Stimulated activated CD8-positive, alpha-beta memory T cell treated with anti-CD3 and anti-CD28 coated beads, Interleukin-15, amount 100 ng/mL, for 48 hours (primary cell): ENCODE results near the gene ELF3.
"Not testable (repeated sequence)": the region's sequence is repeated elsewhere in the genome, so short reads cannot be mapped to it uniquely, and the experiment has no call there.

Experiments
- DNase-seq, 2 donors: peaks; one replicate each; pipeline ENCODE4 v3.0.0-alpha.2; 2020; ENCODE audit warnings: low read depth in 2 of 2

The ELF3 gene

DNA sequence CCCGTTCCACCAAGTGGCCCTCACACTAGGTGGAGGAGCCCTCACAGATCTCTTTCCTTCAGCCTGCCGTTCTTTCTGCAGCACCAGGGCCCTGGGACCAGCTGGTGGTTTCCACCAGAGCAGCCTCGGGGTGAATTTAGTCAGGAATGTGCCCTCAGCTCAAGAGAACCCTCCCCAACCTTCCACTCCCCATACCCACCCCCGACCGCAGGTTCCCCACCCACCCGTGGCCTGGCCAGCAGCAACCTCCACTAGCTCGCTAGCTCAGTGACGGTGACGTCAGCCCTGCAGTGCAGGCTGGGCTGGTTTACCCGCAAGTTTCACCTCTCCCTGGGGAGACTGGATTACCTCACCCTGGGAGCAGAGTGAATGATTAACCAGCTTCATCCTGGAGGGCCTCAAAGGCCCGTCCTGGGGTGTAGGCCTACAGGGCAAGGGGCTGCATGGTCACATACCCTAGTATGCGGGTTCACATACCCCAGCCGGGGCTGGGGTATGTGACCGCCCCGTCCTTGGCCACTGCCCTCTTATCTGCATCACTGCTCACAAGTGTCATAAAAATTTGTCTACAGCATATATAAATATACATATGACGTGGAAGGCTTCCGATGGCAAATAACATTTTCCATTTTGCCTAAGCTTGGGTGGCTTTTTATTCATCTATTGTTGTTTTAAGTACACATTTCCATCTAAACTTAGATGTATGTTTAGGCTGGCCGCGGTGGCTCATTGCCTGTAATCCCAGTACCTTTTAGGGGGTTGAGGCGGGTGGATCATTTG lies 24.5 kb downstream of the ELF3 start:
- DNase-seq: no peak

DNA sequence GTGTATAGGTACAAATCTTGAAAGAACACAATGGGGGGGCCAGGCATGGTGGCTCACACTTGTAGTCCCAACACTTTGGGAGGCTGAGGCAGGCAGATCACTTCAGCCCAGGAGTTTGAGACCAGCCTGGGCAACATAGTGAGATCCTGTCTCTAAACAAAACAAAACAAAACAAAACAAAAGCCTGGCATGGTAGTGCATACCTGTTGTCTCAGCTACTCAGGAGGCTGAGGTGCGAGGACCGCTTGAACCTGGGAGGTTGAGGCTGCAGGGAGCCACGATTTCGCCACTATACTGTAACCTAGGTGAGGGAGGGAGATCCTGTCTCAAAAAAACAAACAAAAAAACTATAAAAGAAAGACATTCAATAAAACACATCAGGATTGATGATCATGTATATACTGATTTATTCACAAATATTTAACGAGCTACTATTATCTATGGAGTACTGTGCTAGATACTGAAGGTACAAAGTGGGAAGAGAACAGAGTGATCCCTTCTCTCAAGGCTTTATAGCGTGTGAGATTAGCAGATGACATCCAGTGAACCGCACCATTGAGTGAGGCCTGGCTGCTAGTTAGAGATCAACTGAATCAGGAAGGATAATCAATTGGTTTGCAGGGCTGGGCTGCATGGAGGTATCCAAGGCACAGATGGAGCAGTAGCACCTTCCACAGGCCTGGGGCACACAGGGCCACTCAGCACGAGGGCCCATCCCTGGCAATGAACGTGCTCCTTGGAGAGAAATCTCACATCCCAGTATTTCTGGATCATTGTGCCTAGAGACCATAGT lies 26.4 kb downstream of the ELF3 start:
- no peak for DNase-seq

DNA sequence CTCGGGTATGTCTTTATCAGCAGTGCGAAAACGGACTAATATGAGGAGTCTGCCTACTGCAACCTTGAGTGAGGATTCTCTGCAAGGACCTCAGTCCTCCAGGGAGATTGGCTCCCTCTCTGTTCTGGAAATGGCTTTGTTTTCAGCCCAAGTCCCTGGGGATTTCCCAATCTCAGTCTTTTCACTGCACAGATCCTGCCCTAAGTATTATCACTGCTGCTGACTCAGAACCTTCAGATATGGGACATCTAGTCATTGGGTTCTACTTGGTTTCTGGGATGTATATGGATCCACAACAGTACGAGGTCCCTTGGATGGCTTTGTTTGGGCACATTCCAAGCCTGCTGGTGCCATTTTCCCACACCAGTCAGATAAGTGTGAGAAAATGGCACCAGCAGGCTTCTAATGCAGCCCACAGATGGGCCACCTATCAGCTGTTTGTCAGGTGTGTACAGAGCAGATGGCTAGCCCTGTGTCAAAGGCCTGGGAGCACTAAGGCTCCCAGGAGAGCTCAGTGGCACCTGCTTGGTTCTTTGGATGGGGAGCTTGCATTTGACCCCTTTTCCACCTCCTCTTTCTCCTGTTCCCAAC lies 27.4 kb downstream of the ELF3 start:
- no peak for DNase-seq

DNA sequence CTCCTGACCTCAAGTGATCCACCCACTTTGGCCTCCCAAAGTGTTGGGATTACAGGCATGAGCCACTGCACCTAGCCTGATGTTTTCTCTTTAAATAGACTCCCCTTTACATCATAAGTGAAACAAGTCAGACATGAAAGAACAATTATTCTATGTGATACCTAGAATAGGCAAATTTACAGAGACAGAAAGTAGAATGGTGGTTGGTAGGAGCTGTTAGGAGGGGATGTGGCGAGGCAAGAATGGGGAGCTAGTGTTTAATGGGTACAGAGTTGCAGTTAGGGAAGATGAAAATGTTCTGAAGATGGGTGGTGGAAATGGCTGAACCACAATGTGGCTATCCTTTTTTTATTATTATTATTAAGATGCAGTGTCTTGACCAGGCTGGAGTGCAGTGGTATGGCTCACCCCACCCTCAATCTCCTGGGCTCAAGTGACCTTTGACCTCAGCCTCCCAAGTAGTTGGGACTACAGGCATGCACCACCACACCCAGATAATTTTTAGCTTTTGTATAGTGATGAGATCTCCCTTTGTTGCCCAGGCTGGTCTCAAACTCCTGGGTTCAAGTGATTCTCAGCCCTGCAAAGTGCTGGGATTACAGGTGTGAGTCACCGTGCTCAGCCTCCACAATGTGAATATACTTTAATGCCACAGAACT lies 28.4 kb downstream of the ELF3 start:
- no peak for DNase-seq

DNA sequence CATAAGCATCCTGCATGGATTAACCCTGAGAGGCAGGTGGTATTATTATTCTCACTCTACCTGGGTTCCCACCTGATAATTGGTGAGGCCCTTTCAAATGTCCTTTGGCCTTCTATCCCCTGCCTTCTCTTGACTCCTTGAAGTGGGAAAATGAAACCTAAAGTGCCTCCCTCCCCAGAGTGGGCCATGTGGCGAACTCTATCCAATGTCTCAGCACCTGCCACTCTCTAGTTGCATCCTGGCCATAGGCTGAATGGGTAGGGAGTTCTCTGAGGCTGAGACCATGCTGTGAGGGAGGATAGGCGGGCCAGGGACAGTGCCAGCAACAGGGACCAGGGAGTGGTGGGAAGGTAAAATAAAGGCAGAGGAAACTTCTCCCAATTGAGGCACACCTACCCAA lies 35.3 kb downstream of the ELF3 start:
- no peak for DNase-seq

DNA sequence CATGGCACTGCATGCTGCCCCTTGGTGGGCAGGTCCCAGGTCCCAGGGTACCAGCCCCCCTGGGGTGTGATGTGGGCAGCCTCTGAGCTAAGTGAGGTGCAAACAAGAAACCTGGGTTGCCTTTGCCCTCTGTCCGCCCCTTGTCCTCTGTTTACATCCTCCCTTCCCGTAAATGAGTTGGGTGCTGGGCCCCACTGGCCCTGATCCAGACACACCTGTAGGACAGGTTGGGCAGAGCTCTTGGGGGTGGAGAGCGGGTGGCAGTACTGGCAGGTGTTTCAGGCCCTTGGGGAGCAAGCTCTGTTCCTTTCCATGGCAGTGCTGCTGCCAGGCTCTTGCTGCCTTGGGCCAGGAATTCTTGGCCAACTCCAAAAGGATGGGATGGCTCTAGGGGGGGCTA lies 35.8 kb downstream of the ELF3 start:
- DNase-seq: no peak

DNA sequence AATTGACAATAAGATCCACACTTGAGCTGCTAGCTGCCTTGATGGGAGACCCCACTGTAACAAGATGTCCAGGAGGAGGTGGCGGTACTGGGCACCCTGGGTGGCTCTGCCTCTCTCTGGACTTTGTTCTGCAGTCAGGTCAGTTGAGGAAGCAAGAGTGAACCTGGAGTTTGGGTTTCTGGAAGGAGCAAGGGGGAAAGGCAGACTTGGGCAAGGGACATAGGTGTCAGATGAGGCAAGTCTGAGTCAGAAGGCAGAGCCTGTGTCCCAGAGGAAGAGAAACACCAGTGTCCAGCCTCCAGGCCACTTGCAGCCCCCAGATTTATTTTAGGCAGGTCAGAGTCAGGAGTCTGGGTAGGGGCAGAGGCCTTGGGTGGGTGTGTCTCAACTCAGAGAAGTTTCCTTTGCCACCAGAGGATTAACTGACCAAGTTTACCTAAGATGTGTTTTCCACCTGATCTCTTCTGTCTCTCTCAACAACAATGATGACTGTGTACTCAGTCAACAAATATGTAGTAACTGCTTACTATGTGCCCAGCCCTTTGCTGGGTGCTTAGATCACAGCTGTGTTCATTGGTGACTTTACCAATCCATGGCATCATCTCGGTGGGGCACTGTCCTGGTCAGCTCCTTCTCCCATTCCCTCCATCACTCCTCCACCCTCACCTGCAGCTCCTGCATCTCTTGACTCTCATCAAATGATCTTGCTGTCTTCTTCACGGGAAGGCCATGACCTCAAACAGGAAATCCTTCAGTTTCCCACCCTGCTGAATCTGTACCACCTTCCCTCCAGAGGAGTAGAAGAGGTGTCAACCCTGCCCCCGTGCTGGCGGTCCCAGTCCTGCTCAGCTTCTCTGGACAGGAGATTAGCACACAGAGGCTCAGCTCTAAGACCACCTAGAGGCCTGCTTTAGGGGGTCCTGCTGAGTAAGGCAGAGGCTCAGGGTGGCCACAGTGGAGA lies 36.6 kb downstream of the ELF3 start:
- DNase-seq: no peak

DNA sequence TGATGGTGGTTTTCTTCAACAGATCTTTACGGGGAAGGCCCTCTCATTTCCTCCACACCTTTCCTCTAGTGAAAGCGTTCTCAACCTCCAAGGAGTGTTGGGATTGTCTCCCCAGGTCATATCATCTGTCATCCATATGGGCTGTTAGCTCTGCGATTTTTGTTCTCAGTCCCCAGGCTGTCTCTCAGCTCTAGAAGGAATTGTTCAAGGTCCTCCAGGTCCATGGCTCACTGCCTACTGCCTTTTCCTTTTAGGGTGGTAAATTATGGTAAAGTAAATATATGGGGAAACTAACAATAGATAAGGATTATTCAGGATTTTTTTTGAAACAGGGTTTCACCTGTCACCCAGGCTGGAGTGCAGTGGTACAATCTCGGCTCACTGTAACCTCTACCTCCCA lies 37.6 kb downstream of the ELF3 start:
- DNase-seq: no peak

DNA sequence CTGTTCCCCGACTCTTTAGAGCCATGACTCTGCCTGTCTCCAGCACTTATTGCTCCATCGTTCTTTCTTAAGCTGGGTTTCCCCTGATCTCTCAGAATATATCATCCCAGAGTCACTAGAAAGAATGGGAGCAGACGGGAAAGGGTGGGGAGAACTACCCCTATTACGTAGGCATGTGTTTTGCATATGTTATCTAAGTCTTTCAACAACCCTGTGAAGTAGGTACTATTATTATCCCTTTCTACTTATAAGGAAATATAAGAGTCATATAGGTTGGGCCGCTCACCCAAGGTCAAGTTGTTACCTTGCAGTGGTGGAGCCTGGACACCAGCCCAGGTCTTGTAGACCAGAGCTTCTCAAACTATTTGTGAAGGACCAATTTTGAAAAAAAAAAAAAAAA lies 38.7 kb downstream of the ELF3 start:
- DNase-seq: no peak

DNA sequence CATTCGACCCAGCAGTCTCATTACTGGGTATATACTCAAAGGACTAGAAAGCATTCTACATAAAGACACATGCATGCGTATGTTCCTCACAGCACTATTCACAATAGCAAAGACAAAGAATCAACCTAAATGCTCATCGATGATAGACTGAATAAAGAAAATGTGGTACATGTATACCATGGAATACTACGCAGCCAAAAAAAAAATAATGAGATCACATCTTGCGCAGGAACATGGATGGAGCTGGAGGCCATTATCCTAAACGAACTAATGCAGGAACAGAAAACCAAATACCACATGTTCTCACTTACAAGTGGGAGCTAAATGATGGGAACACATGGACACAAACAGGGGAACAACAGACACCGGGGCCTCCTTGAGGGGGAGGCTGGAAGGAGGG lies 43.7 kb downstream of the ELF3 start:
- DNase-seq: no peak

DNA sequence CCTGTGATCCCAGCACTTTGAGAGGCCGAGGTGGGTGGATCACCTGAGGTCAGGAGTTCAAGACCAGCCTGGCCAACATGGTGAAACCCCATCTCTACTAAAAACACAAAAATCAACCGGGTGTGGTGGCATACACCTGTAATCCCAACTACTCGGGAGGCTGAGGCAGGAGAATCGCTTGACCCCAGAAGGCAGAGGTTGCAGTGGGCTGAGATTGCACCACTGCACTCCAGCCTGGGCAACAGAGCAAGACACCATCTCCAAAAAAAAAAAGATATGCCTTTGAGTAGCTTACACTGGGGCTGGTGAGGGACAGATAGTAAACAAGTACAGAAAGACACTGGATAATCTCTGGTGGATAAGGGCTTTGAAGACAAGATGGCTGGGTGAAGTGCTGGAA lies 44.3 kb downstream of the ELF3 start:
- DNase-seq: not testable (repeated sequence)

DNA sequence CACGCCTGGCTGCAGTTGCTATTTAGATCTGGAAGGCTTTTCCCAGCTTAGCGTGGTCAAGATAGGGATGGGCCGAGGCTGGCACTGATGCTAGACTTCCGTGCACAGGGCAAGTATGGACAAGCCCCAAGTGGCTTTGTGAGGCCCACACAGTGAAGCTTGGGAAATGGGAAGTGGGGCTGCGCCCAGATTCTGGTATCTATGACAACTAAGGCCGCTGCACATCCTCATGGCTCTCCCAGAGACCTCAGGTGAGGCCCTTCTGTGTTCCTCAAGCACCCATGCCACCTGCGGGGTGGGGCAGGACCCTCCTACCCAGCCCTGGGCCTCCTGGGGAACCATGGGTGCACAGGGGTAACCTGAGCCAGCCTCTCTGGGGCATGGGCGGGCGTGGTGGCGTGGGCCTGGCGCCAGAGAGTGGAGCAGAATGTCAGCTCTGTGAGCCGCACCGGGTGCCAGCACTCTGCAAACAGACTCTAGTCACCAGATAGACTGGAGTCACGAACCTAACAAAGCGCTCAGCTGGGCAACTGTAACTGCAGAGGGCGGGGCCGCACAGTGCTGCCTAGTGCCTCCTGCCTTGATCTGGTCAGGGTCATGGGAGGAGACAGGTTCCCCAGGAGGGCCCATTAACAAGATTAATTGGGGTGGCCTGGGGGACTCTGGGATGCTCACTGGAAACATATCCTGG lies 46.4 kb downstream of the ELF3 start:
- DNase-seq: no peak

DNA sequence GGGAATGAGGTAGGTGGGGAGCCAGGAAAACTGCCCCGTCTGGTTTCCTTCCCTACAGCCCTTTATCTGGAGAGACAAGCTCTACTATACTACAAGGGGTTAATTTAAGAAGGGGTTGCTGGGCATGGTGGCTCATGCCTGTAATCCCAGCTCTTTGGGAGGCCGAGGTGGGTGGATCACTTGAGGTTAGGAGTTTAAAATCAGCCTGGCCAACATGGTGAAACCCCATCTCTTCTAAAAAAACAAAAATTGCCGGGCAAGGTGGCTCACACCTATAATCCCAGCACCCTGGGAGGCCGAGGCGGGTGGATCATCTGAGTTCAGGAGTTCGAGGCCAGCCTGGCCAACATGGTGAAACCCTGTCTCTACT lies 46.9 kb downstream of the ELF3 start:
- DNase-seq: not testable (repeated sequence)

DNA sequence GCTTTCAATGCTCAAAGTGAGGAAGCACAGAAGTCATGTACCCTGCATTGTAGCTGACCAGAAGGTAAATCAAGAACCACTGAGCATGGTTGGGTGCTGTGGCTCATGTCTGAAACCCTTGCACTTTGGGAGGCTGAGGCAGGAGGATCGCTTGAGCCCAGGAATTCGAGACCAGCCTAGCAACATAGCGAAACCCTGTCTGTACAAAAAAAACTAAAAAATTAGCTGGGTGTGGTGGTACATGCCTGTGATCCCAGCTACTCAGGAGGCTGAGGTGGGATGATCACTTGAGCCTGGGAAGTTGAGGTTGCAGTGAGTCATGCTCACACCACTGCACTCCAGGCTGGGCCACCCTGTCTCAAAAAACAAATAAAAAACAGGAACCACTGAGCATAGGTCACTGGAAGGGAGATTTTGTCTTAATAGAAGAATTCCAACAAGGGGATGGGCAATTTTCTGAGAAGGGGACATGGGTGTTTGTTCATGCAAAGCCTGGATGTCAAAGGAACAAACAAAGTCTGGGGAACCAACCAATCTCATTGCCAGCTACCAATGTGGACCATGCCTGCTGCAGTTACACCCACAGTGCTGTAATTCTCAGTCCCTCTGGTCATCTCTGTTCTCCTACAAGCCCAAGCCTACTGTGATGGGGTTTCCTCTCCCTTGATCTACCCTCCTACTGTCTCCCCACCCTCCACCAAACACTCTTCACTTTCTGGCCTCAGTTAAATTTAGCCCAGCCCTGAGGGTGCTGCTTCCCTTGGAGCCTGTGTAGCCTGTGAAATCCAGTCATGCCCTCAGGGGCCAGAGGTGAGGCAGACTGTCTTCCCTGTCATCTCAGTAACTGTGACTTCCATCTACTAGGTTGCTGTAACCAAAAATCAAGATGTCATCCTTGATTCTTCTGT lies 47.9 kb downstream of the ELF3 start:
- no peak for DNase-seq

DNA sequence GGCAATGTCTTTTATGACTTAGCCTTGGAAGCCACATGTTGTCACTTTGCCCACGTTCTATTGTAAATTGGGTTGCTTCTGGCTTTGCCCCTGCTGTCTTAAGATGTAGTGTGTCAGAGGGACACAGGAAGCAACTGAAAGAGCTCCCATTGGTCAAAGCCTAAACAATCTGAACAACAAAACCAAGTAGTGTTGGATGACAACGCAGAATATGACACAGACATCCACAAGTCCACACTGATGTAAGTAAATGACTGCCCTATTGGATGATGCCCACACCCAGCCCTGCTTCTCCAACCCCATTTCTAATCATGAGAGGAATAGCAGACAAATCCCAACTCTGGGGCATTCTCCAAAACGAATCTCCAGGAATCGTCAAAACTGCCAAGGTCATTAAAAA lies 50.7 kb downstream of the ELF3 start:
- no peak for DNase-seq

DNA sequence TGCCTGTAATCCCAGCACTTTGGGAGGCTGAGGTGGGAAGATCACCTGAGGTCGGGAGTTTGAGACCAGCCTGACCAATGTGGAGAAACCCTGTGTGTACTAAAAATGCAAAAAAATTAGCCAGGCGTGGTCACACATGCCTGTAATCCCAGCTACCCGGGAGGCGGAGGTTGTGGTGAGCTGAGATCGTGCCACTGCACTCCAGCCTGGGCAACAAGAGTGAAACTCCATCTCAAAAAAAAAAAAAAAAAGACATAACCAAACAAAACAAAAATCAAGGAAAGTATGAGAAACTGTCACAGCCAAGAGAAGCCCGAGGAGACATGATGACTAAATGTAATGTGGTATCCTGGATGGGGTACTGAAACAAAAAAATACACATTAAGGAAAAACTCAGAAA lies 51.4 kb downstream of the ELF3 start:
- not testable (repeated sequence) for DNase-seq

DNA sequence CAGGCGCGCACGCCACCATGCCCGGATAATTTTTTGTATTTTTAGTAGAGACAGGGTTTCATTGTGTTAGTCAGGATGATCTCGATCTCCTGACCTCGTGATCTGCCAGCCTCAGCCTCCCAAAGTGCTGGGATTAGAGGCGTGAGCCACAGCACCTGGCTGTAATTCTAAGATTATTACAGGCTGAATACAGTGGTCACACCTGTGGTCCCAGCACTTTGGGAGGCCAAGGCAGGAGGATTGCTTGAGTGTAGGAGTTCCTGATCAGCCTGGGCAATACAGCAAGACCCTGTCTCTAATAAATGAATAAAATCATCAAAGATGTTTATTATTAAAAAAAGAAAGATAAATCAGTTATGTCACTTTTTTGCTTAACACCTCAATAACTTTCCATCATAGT lies 52.2 kb downstream of the ELF3 start:
- not testable (repeated sequence) for DNase-seq

DNA sequence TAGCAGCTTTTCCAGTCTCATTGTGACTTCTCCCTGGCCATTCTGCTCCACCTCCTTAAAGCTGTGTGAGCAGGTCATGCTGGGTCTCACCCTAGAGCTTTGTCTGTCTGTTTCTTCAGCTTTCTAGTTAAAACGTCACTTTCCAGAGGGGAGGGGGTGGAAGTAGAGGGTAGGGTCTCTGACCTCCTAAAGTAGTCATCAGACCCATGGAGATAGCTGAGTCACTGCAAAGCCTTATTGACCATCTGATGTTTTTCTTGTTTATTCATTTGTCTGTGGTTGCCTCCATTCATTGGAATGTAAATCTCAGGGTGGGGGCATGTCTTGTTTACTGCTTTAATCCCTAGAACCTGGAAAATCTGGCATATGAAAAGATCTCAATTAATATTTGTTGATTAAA lies 52.7 kb downstream of the ELF3 start:
- no peak for DNase-seq

DNA sequence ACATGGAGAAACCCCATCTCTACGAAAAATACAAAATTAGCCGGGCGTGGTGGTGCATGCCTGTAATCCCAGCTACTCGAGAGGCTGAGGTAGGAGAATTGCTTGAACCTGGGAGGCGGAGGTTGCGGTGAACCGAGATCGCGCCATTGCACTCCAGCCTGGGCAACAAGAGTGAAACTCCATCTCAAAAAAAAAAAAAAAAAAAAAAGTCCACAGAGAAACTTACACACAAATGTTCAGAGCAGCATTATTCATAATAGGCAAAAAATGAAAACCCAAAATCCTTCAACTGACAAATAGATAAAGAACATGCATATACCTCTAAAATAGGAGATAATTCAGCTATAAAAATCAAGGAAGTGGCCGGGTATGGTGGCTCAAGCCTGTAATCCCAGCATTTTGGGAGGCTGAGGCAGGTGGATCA lies 54.5 kb downstream of the ELF3 start:
- DNase-seq: not testable (repeated sequence)
